Muscle layer of duodenum (tissue), 2 donors: ENCODE data around the gene CYS1.
"Not testable (repeated sequence)": the region's sequence is repeated elsewhere in the genome, so short reads cannot be mapped to it uniquely, and the experiment has no call there.

Source experiments
- H3K27ac ChIP-seq: one replicate; pipeline ENCODE4 v1.7.0; 2013; ENCODE audit warnings: mild to moderate bottlenecking, low read length
- H3K27me3 ChIP-seq: one replicate; pipeline ENCODE4 v1.7.0; 2013; ENCODE audit warnings: low read depth, mild to moderate bottlenecking, control low read depth, low read length
- H3K36me3 ChIP-seq, 2 donors: one replicate each; pipeline ENCODE4 v1.7.0; 2013; ENCODE audit warnings: low read length in 2 of 2, control low read depth in 1 of 2, mild to moderate bottlenecking in 1 of 2; ENCODE audit not compliant: insufficient read depth in 2 of 2, control insufficient read depth in 1 of 2
- H3K4me1 ChIP-seq, 2 donors: one replicate each; pipeline ENCODE4 v1.7.0; 2013; ENCODE audit warnings: low read length in 2 of 2, mild to moderate bottlenecking in 2 of 2, control low read depth in 1 of 2, moderate library complexity in 1 of 2; ENCODE audit not compliant: insufficient read depth in 2 of 2, control insufficient read depth in 1 of 2
- H3K4me3 ChIP-seq, 2 donors: one replicate each; pipeline ENCODE4 v1.7.0; 2013; ENCODE audit warnings: low read length in 2 of 2, low read depth in 1 of 2, mild to moderate bottlenecking in 1 of 2
- H3K9me3 ChIP-seq, 2 donors: one replicate each; pipeline ENCODE4 v1.7.0; 2013; ENCODE audit warnings: low read length in 2 of 2, control low read depth in 1 of 2, mild to moderate bottlenecking in 1 of 2; ENCODE audit not compliant: control insufficient read depth in 1 of 2
- donor health status: healthy.

The CYS1 gene

DNA sequence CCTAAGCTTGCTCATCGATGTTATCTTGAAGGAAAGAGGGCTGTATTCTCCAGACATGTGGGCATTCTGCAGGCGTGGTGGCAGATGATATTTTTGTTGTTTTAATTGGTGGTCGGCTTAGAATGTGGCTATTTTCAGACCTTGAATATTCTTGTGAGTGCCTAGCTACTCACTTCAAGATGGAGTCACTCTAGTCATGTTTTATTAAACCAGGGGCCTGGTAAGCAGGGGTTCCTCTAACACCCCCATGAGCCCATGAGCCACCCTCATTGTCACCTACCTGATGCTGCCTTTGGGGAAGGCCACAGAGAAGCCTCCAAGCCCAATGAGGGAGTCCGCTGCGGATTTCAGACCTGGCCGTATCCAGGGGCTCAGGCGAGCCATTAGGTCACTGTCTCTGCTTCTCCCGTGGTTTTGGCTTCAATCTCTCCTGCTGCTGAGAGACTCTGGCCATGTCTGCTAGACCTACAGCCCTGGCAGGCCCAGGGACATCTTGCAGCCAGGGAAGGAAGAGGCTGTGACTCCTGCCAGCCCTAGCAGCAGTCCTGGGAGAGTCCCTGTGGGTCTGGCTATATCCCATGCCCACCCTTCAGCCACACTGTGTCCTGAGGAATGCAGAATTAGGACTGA, 53.2 kb downstream of the CYS1 start:
- Histone ChIP-seq H3K27ac (no peak overlapping the region), H3K27me3 (no peaks in the 10 kb centered on the region), H3K4me3 (no peak overlapping the region), H3K9me3 (no peaks in the 10 kb centered on the region), H3K36me3 (no peaks in the 10 kb centered on the region), H3K4me1 (peaks cover 0 to 8% of the 10 kb centered on the region in 2 donors)

DNA sequence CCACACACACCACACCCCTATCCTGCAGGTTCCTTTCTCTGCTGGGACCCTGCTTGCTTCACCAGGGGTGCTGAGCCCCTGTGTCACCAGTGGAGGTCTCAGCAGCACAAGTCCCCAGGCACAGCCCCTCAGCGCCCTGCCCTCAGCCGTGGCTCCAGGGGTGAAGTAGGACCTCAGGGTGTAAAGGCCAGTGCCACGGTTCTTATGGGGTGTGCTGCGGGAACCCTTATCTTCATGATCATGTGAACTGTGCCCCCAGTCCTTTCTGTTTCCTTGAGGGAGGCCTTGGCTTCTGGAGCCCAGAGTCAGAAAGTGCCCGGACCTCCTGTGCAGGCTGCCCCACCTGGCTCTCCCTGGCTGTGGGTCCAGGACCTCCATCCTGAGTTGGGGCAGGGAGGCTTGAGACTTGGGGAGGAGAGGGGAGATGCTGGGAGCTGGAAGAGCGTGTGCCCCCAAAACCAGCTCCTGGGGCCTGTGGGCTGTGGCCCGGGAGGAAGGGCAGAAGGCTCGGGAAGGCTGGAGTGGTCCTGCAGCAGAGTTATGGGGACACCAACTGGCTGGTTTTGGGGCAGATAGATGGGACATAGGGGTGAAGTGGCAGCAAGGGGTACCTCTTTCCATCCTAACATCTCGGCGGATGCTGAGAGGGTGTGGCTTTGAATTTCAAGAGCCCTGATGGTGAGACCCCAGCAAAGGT, 57.1 kb downstream of the CYS1 start:
- Histone ChIP-seq H3K27me3 (no peaks in the 10 kb centered on the region), H3K27ac (no peak overlapping the region), H3K4me3 (no peak overlapping the region), H3K36me3 (no peaks in the 10 kb centered on the region), H3K9me3 (no peaks in the 10 kb centered on the region), H3K4me1 (no peaks in the 10 kb centered on the region)

DNA sequence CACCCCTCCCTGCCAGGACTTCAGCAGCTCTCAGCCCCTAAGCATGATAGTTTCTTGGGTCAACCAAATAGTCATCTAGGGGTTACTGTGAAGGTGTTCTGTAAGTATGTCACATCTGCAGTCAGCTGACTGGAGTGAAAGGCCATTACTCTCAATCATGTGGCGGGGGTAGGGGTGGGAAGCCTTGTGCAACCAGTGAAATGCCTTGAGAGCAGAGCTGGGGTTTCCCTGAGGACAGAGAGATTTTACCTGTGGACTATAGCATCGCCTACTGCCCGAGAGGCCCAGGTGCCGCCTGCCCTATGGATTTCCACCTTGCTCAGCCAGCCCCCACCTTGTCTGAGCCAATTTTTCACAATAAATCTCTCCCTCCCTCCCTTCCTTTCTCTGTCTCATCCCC, 57.8 kb downstream of the CYS1 start:
- no peaks in the 10 kb centered on the region for H3K36me3 ChIP-seq
- no peak overlapping the region for H3K4me3 ChIP-seq
- no peaks in the 10 kb centered on the region for H3K4me1 ChIP-seq
- H3K27ac ChIP-seq: no peak overlapping the region
- no peaks in the 10 kb centered on the region for H3K27me3 ChIP-seq
- peaks cover 0 to 2% of the 10 kb centered on the region in 2 donors for H3K9me3 ChIP-seq

DNA sequence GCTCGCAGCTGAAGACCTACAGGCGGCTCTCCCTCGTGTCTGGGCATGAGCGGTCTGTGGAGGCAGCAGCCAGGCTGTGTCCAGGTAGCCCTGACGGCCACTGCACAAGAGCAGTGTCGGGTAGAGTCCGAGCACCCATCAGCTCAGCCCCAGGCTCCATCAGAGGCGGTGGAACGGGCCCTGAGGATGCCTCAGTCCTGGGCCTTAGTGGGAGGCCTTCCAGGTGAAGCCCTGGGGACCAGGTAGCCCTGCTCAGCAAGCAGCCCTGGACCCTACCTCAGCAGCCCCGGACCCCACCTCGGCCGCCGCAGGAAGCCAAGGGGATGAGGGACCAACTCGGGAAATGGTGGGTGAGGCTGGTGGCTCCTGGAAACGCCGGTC, 58.2 kb downstream of the CYS1 start:
- H3K27me3 ChIP-seq: no peaks in the 10 kb centered on the region
- H3K4me1 ChIP-seq: no peaks in the 10 kb centered on the region
- H3K27ac ChIP-seq: no peak overlapping the region
- H3K36me3 ChIP-seq: no peaks in the 10 kb centered on the region
- H3K9me3 ChIP-seq: peaks cover 0 to 6% of the 10 kb centered on the region in 2 donors
- H3K4me3 ChIP-seq: no peak overlapping the region

DNA sequence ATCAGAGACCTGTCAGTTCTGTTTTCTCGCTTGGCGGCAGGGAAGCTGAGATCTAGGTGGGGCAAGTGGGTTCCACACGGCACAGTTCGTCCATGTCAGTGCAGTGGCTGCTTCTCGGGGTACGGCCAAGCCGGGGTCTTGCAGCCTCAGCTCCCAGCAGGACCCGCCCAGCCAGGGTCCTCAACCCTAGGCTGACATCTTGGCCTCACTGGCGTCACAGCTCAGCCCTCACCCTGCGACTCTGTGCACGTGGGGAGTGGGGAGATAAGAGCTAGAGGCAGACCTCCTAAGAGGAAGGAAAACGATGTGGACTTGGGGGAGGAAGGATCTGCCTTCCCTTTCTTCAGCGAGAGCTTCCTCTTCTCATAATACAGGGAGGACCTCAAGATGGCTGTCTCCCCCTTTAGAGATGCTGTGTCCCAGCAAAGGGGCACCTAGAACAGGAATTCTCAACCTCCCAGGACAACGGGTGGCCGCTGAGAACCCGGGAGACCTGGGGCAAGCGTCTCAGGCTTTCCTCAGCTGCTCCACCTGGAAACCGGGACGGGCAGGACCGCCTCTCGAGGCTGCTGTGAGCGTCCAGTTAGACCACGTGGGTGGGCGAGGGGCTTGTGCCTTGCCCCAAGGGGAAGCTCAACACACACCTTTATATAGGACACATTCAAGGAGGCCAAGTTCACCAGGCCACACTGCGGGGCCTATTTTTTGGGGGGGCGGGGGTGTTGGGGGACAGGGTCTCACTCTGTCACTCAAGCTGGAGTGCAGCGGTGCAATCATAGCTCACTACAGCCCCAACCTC, 60.4 kb downstream of the CYS1 start:
- Histone ChIP-seq H3K4me1 (no peaks in the 10 kb centered on the region), H3K4me3 (no peak overlapping the region), H3K36me3 (no peaks in the 10 kb centered on the region), H3K27me3 (no peaks in the 10 kb centered on the region), H3K9me3 (peaks cover 0 to 9% of the 10 kb centered on the region in 2 donors), H3K27ac (no peak overlapping the region)

DNA sequence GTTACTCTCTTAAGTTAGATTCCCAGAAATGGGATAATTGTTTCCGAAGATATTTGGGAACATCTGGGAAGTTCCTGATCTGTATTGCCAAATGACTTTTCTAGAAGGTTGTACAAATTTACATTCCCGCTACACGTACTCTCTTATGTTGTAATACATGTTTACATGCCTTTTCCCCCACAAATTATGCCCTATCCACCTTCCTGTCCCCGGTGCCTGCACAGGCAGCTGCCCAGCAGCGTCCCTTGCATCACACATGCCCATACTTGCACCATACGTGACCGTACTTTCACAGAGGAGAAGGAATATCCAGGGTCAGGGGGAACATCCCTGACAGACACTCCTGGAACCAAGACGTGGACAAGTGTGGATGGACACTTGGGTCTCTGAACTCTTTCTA, 61.0 kb downstream of the CYS1 start:
- Histone ChIP-seq H3K27ac (no peak overlapping the region), H3K36me3 (no peaks in the 10 kb centered on the region), H3K27me3 (no peaks in the 10 kb centered on the region), H3K4me1 (no peaks in the 10 kb centered on the region), H3K4me3 (no peak overlapping the region), H3K9me3 (peaks cover 0 to 9% of the 10 kb centered on the region in 2 donors)

DNA sequence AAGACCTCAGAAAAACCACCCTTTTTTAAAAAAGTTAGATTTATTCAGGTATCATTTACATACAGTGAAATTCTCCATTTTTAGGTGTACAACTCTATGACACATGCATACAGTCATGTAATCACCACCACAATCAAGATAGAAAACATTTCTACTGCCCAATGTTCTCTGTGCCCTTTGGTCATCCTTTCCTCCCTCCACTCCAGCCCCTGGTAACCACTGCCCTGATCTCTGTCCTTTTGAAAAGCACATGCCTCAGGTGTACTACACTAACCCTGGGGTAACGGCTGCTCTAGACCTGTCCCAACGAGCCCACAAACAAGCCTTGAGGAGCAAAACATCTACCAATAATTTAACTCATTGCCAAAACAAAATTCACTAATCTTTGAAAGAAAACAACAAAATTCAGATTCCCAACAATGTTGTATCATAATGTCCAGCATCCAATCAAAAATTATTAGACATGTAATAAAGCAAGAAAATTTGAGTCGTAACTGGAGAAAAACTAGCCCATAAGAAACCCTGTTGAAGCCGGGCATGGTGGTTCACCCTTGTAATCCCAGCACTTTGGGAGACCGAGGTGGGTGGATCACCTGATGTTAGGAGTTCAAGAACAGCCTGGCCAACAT, 62.8 kb downstream of the CYS1 start:
- no peaks in the 10 kb centered on the region for H3K4me1 ChIP-seq
- no peak overlapping the region for H3K27ac ChIP-seq
- H3K36me3 ChIP-seq: no peaks in the 10 kb centered on the region
- no peaks in the 10 kb centered on the region for H3K27me3 ChIP-seq
- no peak overlapping the region for H3K4me3 ChIP-seq
- H3K9me3 ChIP-seq: peaks cover 0 to 9% of the 10 kb centered on the region in 2 donors

DNA sequence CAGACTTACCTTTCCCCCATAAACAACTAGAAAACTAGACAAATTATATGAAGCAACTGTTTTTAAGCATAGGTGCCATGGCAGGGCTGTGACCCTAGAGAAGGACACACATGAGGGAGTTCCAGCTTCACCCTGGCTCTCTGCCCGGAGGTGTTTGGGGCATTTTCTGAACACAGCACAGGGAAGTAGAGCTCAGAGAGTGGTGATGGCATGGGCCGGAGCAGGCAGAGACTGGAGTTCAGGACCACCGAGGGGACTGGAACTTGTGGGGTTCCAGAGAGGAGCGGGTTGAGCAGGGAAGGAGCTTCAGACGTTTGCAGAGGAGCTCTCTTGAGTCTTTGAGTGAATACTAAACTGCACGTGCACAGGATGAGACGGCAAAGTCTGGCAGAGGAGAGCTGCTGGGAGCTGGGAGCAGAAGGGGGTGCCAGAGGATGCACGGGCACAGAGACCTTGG, 63.4 kb downstream of the CYS1 start:
- Histone ChIP-seq H3K36me3 (no peaks in the 10 kb centered on the region), H3K27me3 (no peaks in the 10 kb centered on the region), H3K9me3 (peaks cover 0 to 9% of the 10 kb centered on the region in 2 donors), H3K4me1 (no peaks in the 10 kb centered on the region), H3K27ac (no peak overlapping the region), H3K4me3 (no peak overlapping the region)

DNA sequence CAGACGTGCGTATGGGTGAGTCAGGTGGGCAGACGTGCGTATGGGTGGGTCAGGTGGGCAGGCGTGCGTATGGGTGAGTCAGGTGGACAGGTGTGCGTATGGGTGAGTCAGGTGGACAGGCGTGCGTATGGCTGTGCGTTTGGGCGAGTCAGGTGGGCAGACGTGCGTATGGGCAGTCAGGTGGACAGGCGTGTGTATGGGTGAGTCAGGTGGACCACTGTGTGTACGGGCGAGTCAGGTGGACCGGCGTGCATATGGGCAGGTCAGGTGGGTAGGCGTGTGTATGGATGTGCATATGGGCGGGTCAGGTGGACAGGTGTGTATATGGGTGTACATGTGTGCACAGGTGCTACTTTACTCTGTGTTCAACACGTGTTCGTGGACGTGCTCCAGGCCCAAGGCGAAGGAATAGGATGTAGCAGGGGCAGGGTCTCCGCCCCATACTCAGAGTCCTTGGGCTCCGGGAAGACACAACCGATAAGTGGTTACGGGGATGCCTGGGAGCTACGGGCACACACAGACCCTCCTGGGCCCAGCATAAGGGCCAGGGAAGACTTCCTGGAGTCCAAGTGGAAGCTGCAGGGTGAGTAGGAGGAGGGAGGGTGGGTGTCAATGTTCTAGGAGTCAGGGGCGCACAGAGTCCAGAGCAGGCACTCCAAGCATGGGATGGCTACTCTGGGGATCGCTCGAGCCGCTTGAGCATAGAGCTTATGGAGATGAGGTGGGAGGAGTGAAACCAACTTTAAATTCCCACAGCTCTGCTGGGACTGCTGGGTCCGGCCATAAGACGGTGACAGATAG, 64.0 kb downstream of the CYS1 start:
- Histone ChIP-seq H3K27ac (no peak overlapping the region), H3K27me3 (no peaks in the 10 kb centered on the region), H3K36me3 (no peaks in the 10 kb centered on the region), H3K4me1 (no peaks in the 10 kb centered on the region), H3K4me3 (no peak overlapping the region), H3K9me3 (peaks cover 0 to 9% of the 10 kb centered on the region in 2 donors)

DNA sequence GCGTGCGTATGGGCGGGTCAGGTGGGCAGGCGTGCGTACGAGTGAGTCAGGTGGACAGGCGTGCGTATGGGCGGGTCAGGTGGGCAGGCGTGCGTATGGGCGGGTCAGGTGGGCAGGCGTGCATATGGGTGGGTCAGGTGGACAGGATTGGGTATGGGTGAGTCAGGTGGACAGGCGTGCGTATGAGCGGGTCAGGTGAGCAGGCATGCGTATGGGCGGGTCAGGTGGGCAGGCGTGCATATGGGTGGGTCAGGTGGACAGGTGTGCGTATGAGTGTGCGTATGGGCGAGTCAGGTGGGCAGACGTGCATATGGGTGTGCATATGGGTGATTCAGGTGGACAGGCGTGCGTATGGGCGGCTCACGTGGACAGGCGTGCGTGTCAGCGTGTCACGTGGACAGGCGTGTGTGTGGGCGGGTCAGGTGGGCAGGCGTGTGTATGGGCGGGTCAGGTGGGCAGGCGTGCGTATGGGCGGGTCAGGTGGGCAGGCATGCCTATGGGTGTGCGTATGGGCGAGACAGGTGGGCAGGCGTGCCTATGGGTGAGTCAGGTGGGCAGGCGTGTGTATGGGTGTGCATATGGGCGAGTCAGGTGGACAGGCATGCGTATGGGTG, 64.7 kb downstream of the CYS1 start:
- H3K27me3 ChIP-seq, H3K4me3 ChIP-seq, H3K9me3 ChIP-seq, H3K36me3 ChIP-seq, H3K4me1 ChIP-seq, H3K27ac ChIP-seq: not testable (repeated sequence)
